ENCODE results near the gene ARF3. TPM values are rescaled to one million over a fixed set of nuclear protein-coding genes. Genes with fewer than 3 reads are reported as not detected.
A peak's percentile ranks its signal among the peaks of the same experiment; 100 is the strongest.

ARF3 gene
- polyA plus RNA-seq, 3 donors, result 56.5 to 88.5 (median 58.4) TPM

- Histone ChIP-seq H2AFZ (ENCODE audit: insufficient read depth, low read depth, low read length, poor library complexity, severe bottlenecking) (no peak overlapping the region), H3K27ac (ENCODE audit: low read depth in 1 of 2, low read length in 2 of 2) (no peak overlapping the region), H4K20me1 (ENCODE audit: insufficient read depth, low read length) (no peaks in the 10 kb centered on the region), H3K79me2 (ENCODE audit: insufficient read depth, low read length) (no peaks in the 10 kb centered on the region), H3K4me2 (replicated peaks; ENCODE audit: extremely low read depth, low read length, poor library complexity, severe bottlenecking) (no peak overlapping the region), H3K27me3 (ENCODE audit: control insufficient read depth in 2 of 2, insufficient read depth in 2 of 2, low read length in 2 of 2) (peaks cover 57 to 88% of the 10 kb centered on the region in 2 donors), H3K4me1 (ENCODE audit: control insufficient read depth in 1 of 2, insufficient read depth in 2 of 2, low read length in 2 of 2) (peaks cover 13 to 14% of the 10 kb centered on the region in 2 donors), H3K9me3 (replicated peaks in 1 of 2; ENCODE audit: control insufficient read depth in 1 of 2, insufficient read depth in 1 of 2, low read length in 2 of 2) (peaks cover 0 to 18% of the 10 kb centered on the region in 2 donors), H3K9ac (ENCODE audit: insufficient read depth, low read length, poor library complexity, severe bottlenecking) (no peak overlapping the region), H3K4me3 (replicated peaks in 1 of 3; ENCODE audit: low read depth in 2 of 3, low read length in 3 of 3) (no peak overlapping the region), H3K36me3 (replicated peaks in 1 of 2; ENCODE audit: control insufficient read depth in 1 of 2, insufficient read depth in 2 of 2, low read length in 2 of 2) (no peaks in the 10 kb centered on the region)
- Mint-ChIP-seq H3K27ac (no peak overlapping the region), H3K27me3 (ENCODE audit: low read depth in 3 of 3) (peaks cover 78 to 98% (median 88%) of the 10 kb centered on the region in 3 donors), H3K36me3 (peaks cover 8 to 13% of the 10 kb centered on the region in 2 donors), H3K4me1 (peaks cover 23% of the 10 kb centered on the region), H3K9me3 (peaks cover 2 to 26% (median 15%) of the 10 kb centered on the region in 7 donors), H3K4me3 (no peak overlapping the region)
- no peak for TF ChIP-seq CTCF (IDR thresholded peaks at IDR 0.05)
- intact Hi-C loops (cut with micrococcal nuclease), result loop anchor here in 1 of 2 donors (10.0 kb wide), 1 partner anchor 131 kb away; the partner anchor contains the start of gene DDX23
- no CpG with 5 or more reads among the region's 10 CpGs for WGBS (ENCODE audit: insufficient coverage)
- no peak for DNase-seq
These were observed 28.2 kb upstream of the ARF3 start for GRCh38 chr12:48985475-48985897.

GRCh38 chr12:48982397-48983080 lies 25.3 kb upstream of the ARF3 start:
- peaks cover 41 to 43% of the 10 kb centered on the region in 2 donors for H3K4me1 ChIP-seq (ENCODE audit: control insufficient read depth in 1 of 2, insufficient read depth in 2 of 2, low read length in 2 of 2)
- no peak for TF ChIP-seq CTCF (IDR thresholded peaks at IDR 0.05)
- peaks cover 5% of the 10 kb centered on the region for H4K20me1 ChIP-seq (ENCODE audit: insufficient read depth, low read length)
- H3K9ac ChIP-seq (ENCODE audit: insufficient read depth, low read length, poor library complexity, severe bottlenecking), result no peak overlapping the region
- H3K27me3 ChIP-seq (ENCODE audit: control insufficient read depth in 2 of 2, insufficient read depth in 2 of 2, low read length in 2 of 2), result peaks cover 70 to 93% of the 10 kb centered on the region in 2 donors
- intact Hi-C loops (cut with micrococcal nuclease), result loop anchor here in 1 of 2 donors (10.0 kb wide), 1 partner anchor 128 kb away; the partner anchor contains the start of gene DDX23
- DNase-seq, result no peak
- H3K9me3 ChIP-seq (replicated peaks in 1 of 2; ENCODE audit: control insufficient read depth in 1 of 2, insufficient read depth in 1 of 2, low read length in 2 of 2), result peaks cover 0 to 38% of the 10 kb centered on the region in 2 donors
- peaks cover 44% of the 10 kb centered on the region for H3K4me1 Mint-ChIP-seq
- no peak overlapping the region for H2AFZ ChIP-seq (ENCODE audit: insufficient read depth, low read depth, low read length, poor library complexity, severe bottlenecking)
- WGBS (ENCODE audit: insufficient coverage), result 72% methylated on average over 5 of the region's 6 CpGs
- H3K36me3 ChIP-seq (replicated peaks in 1 of 2; ENCODE audit: control insufficient read depth in 1 of 2, insufficient read depth in 2 of 2, low read length in 2 of 2), result no peaks in the 10 kb centered on the region
- peak overlapping the region in 1 of 2 donors; percentile 92 for H3K4me3 Mint-ChIP-seq
- peak overlapping the region in 2 of 7 donors; percentile 8 to 22 for H3K27ac Mint-ChIP-seq
- peaks cover 82 to 99% (median 90%) of the 10 kb centered on the region in 3 donors for H3K27me3 Mint-ChIP-seq (ENCODE audit: low read depth in 3 of 3)
- H3K4me2 ChIP-seq (replicated peaks; ENCODE audit: extremely low read depth, low read length, poor library complexity, severe bottlenecking), result no peak overlapping the region
- peaks cover 2 to 38% (median 22%) of the 10 kb centered on the region in 7 donors for H3K9me3 Mint-ChIP-seq
- H3K27ac ChIP-seq (ENCODE audit: low read depth in 1 of 2, low read length in 2 of 2), result no peak overlapping the region
- peaks cover 18% of the 10 kb centered on the region in 2 donors for H3K36me3 Mint-ChIP-seq
- no peak overlapping the region for H3K4me3 ChIP-seq (replicated peaks in 1 of 3; ENCODE audit: low read depth in 2 of 3, low read length in 3 of 3)
- no peaks in the 10 kb centered on the region for H3K79me2 ChIP-seq (ENCODE audit: insufficient read depth, low read length)
